Measurements from ENCODE around the gene USH2A. TPM values are rescaled to one million over a fixed set of nuclear protein-coding genes. Genes with fewer than 3 reads are reported as not detected.

The USH2A gene
- total and polyA plus RNA-seq, 11 donors = 0.03 to 4.7 (median 1.7) TPM

GRCh38 chr1:215704089-215704860 lies 719.0 kb downstream of the USH2A start:
- WGBS, 4 donors = 73 to 86% (median 81%) methylated on average over 6 of the region's 6 CpGs
- DNase-seq (no peak), ATAC-seq (no peak)
- Histone ChIP-seq H3K9me3 (peaks cover 0 to 20% (median 0%) of the 10 kb centered on the region in 12 donors), H3K4me3 (no peak overlapping the region), H3K36me3 (no peaks in the 10 kb centered on the region), H3K4me1 (no peaks in the 10 kb centered on the region), H3K27me3 (no peaks in the 10 kb centered on the region), H3K27ac (no peak overlapping the region)
- intact Hi-C loops (cut with DNase I) = no loop called here
- TF ChIP-seq POLR2A (IDR thresholded peaks at IDR 0.05) (no peak), CTCF (IDR thresholded peaks at IDR 0.05) (no peak)

- DNase-seq = no peak
- Histone ChIP-seq H3K9me3 (no peaks in the 10 kb centered on the region), H3K27ac (no peak overlapping the region), H3K36me3 (no peaks in the 10 kb centered on the region), H3K4me3 (no peak overlapping the region), H3K27me3 (no peaks in the 10 kb centered on the region), H3K4me1 (no peaks in the 10 kb centered on the region)
- intact Hi-C loops (cut with DNase I) = loop anchor here in 1 of 10 donors (10.0 kb wide), 1 partner anchor 63 kb away; no protein-coding TSS in a partner anchor
- TF ChIP-seq CTCF (IDR thresholded peaks at IDR 0.05) (peak in 1 of 12 donors; percentile 11), POLR2A (IDR thresholded peaks at IDR 0.05) (no peak)
- ATAC-seq = no peak
- 72 to 86% (median 81%) methylated on average over 2 of the region's 2 CpGs for WGBS, 4 donors
These were observed 741.0 kb downstream of the USH2A start for GRCh38 chr1:215682232-215682631.

- 54 to 75% (median 68%) methylated on average over 2 of the region's 2 CpGs for WGBS, 4 donors
These were observed 742.2 kb downstream of the USH2A start for GRCh38 chr1:215681041-215681440.

More at GRCh38 chr1:215681041-215681440, 742.2 kb downstream of the USH2A start:
- no peak for ATAC-seq
- no peaks in the 10 kb centered on the region for H3K27me3 ChIP-seq
- intact Hi-C loops (cut with DNase I) = loop anchor here in 1 of 10 donors (10.0 kb wide), 1 partner anchor 64 kb away; no protein-coding TSS in a partner anchor
- H3K36me3 ChIP-seq = no peaks in the 10 kb centered on the region
- no peak overlapping the region for H3K27ac ChIP-seq
- no peak for DNase-seq
- TF ChIP-seq POLR2A (IDR thresholded peaks at IDR 0.05) (no peak), CTCF (IDR thresholded peaks at IDR 0.05) (no peak)
- H3K4me3 ChIP-seq = no peak overlapping the region
- no peaks in the 10 kb centered on the region for H3K4me1 ChIP-seq
- H3K9me3 ChIP-seq = no peaks in the 10 kb centered on the region
